Stimulated activated CD8-positive, alpha-beta memory T cell treated with anti-CD3 and anti-CD28 coated beads, Interleukin-7, amount 100 ng/mL, for 48 hours (primary cell): Measurements from ENCODE around the gene PFKFB3.

Experiments used
- DNase-seq, 2 donors: peaks; one replicate each; pipeline ENCODE4 v3.0.0-alpha.2; 2020; ENCODE audit warnings: low read depth in 1 of 2; ENCODE audit errors: extremely low read depth in 1 of 2

Gene PFKFB3

GRCh38 chr10:6299743-6300105, 97.0 kb downstream of the PFKFB3 start:
- no peak for DNase-seq

GRCh38 chr10:6300106-6300783, 97.5 kb downstream of the PFKFB3 start:
- peak in 1 of 2 donors; percentile 30 for DNase-seq

- no peak for DNase-seq
Observed at GRCh38 chr10:6300784-6301460, 98.2 kb downstream of the PFKFB3 start.

GRCh38 chr10:6301488-6302075, 98.8 kb downstream of the PFKFB3 start:
- DNase-seq = no peak
